Immature natural killer cell (primary cell): ENCODE results near the gene N4BP2. TPM values are rescaled to one million over a fixed set of nuclear protein-coding genes. Genes with fewer than 3 reads are reported as not detected.

ENCODE experiments used
- DNase-seq, 3 donors: peaks; one replicate each; pipeline ENCODE4 v3.0.0; 2022; ENCODE audit warnings: mixed read lengths in 1 of 3
- H3K27ac Mint-ChIP-seq, 6 donors: one replicate each; pipeline ENCODE4 v1.8.0; 2020; ENCODE audit warnings: mixed read lengths in 6 of 6, mild to moderate bottlenecking in 5 of 6, inconsistent platforms in 4 of 6, moderate library complexity in 3 of 6
- H3K27me3 Mint-ChIP-seq, 3 donors: one replicate each; pipeline ENCODE4 v1.8.0; 2020 to 2021; ENCODE audit warnings: low read depth in 3 of 3, mild to moderate bottlenecking in 3 of 3, mixed read lengths in 3 of 3, moderate library complexity in 3 of 3, inconsistent platforms in 1 of 3
- H3K36me3 Mint-ChIP-seq, 3 donors: one replicate each; pipeline ENCODE4 v1.8.0; 2020; ENCODE audit warnings: mixed read lengths in 3 of 3, inconsistent platforms in 2 of 3, mild to moderate bottlenecking in 2 of 3
- H3K4me1 Mint-ChIP-seq, 2 donors: one replicate each; pipeline ENCODE4 v1.8.0; 2020; ENCODE audit warnings: inconsistent platforms in 2 of 2, mild to moderate bottlenecking in 2 of 2, mixed read lengths in 2 of 2, moderate library complexity in 1 of 2
- H3K4me3 Mint-ChIP-seq, 5 donors: one replicate each; pipeline ENCODE4 v1.8.0; 2020; ENCODE audit warnings: mild to moderate bottlenecking in 5 of 5, mixed read lengths in 5 of 5, inconsistent platforms in 3 of 5, moderate library complexity in 3 of 5
- H3K9me3 Mint-ChIP-seq, 6 donors: one replicate each; pipeline ENCODE4 v1.8.0; 2020; ENCODE audit warnings: mild to moderate bottlenecking in 6 of 6, mixed read lengths in 6 of 6, inconsistent platforms in 4 of 6, moderate library complexity in 3 of 6
- polyA plus RNA-seq, 3 donors: library from polyadenylated mRNA; unstranded; fragments of 300-500 nt; fragmentation: Illumina TruSeq; gene quantifications; one replicate each; pipeline ENCODE4 v1.2.3, GENCODE V29; 2021

Gene N4BP2
- polyA plus RNA-seq, 3 donors from 2014 or later, result 2.9 to 11.1 (median 8.2) TPM

DNA sequence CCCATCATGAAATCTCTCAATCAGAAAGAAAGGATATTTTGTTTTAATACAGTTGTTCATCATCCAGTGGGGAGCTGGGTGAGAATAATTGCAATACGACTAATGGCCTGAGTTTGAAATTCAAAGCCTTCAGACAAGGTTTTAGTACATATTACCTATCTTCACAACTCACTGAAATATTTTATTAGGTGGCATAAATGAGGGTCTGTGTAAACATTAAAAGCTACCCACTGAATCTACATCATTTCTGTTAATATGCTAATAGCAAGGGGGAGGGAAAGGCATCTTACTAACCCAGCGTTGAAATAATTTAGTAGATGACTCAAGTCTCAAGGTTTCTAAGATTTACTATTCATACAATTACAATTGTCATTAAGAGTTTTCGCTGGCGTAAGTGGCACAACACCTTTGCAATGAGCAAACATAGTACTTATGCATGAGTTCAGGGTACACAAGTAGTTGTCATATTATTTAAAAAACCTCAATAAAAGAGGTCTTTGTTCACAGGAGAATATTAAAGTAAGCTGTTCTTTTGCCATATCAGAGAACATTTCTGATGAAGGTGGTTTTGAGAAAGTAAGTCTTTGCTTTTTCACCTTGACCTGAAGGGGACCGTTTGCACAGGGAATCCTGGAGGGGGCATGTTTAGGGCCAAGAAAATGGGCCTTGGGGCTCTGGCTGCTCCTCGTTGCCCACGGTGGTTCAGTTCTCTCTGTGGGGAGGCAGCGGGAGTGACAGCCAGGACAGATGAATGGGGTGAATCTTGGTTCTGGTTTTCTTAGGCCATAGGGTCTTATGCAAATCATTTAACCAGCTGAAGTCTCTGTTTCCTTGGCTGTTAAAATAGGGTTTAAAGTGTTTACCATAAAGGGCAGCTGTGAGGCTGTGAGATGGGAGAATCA lies 135.7 kb downstream of the N4BP2 start:
- peaks cover 47% of the 10 kb centered on the region in 2 donors for H3K4me1 Mint-ChIP-seq
- H3K27ac Mint-ChIP-seq, result peak overlapping the region; percentile 64 to 99 (median 90)

DNA sequence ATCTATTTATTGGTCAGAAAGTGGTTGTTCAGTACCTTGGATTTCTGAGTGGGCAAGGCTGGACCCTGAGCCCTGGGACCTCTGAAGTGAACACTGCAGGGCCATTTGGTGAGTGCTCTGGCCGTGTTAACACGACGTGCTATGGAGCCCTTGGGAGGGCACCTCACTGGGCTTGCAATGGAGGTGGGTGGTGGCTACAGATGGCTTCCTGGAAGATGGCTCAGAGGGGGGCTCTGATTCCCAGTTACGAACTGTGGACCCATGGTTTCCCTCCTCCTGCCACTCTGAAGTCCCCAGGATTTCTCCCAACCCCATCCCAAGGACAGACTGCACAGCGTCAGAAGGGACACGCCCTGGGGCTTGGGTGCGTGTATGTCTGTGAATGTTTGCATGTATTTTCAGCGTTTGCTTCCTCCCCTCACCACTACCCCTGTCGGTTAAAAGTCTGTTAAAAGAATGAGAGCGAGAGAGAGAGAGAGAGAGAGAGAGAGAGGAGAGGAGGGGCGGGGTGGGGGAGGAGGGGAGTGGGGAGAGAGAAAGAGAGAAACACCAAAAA lies 136.4 kb downstream of the N4BP2 start:
- Mint-ChIP-seq H3K27me3 (peaks cover 5 to 45% (median 30%) of the 10 kb centered on the region in 3 donors), H3K36me3 (peaks cover 0 to 5% (median 3%) of the 10 kb centered on the region in 3 donors), H3K4me1 (peaks cover 49 to 51% of the 10 kb centered on the region in 2 donors), H3K27ac (peak overlapping the region; percentile 64 to 99 (median 90)), H3K4me3 (peak overlapping the region; percentile 15 to 95 (median 65)), H3K9me3 (no peaks in the 10 kb centered on the region)
- DNase-seq, result peak in 1 of 3 donors; percentile 65

More for the DNA sequence above, 135.7 kb downstream of the N4BP2 start:
- no peak for DNase-seq
- H3K27me3 Mint-ChIP-seq, result peaks cover 7 to 42% (median 22%) of the 10 kb centered on the region in 3 donors
- H3K9me3 Mint-ChIP-seq, result no peaks in the 10 kb centered on the region
- peak overlapping the region; percentile 15 to 95 (median 65) for H3K4me3 Mint-ChIP-seq
- H3K36me3 Mint-ChIP-seq, result no peaks in the 10 kb centered on the region

DNA sequence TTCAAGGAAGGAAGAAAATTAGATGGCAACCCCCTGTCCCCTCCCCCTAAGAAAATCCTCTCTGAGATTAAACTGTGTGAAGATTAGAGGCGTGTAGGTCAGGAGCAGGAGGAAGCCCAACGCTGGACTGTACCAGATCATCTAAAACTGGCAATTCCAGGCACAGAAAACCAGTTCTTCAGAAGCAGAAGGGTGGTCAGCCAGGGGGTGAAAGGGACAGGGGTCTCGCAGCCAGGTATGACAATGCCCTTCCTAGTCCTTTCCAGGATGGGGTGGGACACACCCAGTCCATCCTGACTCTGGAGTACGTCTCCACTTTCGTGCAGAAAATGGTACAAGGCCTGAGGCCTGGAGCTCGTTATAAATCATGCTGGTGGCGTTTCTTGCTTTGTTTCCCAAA lies 136.9 kb downstream of the N4BP2 start:
- Mint-ChIP-seq H3K36me3 (peaks cover 0 to 6% (median 3%) of the 10 kb centered on the region in 3 donors), H3K4me1 (peaks cover 54 to 56% of the 10 kb centered on the region in 2 donors), H3K4me3 (peak overlapping the region in 3 of 5 donors; percentile 57 to 95 (median 65)), H3K9me3 (no peaks in the 10 kb centered on the region), H3K27ac (peak overlapping the region; percentile 64 to 99 (median 88)), H3K27me3 (peaks cover 5 to 46% (median 34%) of the 10 kb centered on the region in 3 donors)
- DNase-seq, result no peak

DNA sequence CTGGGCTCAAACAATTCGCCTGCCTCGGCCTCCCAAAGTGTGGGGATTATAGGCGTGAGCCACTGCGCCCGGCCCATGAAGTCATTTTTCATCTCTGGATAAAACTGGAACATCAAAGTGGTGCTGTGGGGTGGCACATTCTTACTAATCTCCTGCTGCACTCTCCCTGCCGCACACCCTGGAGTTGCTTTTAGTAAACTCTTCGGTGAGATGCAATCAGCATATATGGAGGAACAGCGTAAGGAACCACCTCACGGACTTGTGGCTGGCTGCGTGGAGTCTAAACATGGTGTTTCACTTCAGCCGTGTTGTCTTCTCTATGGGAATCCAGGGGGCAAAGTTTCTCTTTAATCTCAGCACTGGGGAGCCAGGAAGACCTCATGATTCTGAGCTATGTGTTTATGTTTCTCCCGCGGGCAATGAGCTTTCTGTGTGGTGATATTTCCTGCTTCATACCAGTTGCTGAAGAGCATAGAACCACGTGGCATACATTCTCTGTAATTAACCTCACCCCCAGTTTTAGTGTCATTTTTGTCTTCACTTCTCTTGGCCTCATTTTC lies 138.0 kb downstream of the N4BP2 start:
- H3K27ac Mint-ChIP-seq, result peak overlapping the region; percentile 88 to 100 (median 98)
- H3K27me3 Mint-ChIP-seq, result peaks cover 5 to 46% (median 42%) of the 10 kb centered on the region in 3 donors
- peak; percentile 59 to 74 (median 60) for DNase-seq
- H3K4me3 Mint-ChIP-seq, result peak overlapping the region; percentile 79 to 97 (median 95)
- no peaks in the 10 kb centered on the region for H3K9me3 Mint-ChIP-seq
- H3K36me3 Mint-ChIP-seq, result peaks cover 0 to 6% (median 3%) of the 10 kb centered on the region in 3 donors
- H3K4me1 Mint-ChIP-seq, result peaks cover 65 to 67% of the 10 kb centered on the region in 2 donors

DNA sequence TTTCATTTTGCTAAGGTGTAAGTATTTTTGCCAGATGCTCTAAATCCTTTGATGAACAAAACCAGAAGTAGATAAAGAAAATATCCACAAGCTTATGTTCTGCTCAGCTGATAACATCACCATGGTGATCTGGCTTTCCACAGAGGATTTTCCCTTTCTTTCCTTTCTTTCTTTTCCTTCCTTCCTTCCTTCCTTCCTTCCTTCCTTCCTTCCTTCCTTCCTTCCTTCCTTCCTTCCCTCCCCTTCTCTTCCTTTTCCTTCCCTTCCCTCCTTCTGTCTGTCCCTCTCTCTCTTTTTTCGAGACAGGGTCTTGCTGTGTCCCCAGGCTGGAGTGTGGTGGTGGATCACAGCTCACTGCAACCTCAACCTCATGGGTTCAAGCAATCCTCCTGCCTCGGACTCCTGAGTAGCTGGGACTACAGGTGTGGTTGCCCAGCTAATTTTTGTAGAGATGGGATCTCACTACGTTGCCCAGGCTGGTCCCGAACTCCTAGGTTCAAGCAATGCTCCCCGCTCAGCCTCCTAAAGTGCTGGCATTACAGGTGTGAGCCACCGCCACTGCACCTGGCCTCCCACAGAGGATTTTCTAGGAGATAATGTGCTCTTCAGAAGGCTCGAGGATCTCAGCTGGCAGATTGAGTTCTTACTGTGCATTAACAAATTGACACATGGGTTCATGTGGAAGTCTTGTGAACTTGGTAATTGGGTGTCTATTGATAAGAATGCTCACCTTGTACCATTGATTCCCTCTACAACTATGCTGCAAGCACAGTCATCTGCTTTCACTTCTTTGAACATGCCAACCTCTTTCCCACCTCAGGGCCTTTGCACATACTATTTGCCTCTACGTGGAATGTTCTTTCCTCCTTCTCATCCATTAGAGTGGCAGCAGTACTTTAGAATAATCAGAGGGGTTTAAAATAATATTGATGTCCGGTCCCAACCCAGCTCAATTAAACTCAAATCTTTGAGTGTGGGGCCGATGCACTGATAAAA lies 138.8 kb downstream of the N4BP2 start:
- Mint-ChIP-seq H3K4me1 (peaks cover 73 to 75% of the 10 kb centered on the region in 2 donors), H3K27me3 (peaks cover 8 to 52% (median 47%) of the 10 kb centered on the region in 3 donors), H3K4me3 (peak overlapping the region; percentile 79 to 97 (median 95)), H3K9me3 (no peaks in the 10 kb centered on the region), H3K36me3 (peaks cover 0 to 6% (median 3%) of the 10 kb centered on the region in 3 donors), H3K27ac (peak overlapping the region; percentile 88 to 100 (median 98))
- DNase-seq, result no peak

DNA sequence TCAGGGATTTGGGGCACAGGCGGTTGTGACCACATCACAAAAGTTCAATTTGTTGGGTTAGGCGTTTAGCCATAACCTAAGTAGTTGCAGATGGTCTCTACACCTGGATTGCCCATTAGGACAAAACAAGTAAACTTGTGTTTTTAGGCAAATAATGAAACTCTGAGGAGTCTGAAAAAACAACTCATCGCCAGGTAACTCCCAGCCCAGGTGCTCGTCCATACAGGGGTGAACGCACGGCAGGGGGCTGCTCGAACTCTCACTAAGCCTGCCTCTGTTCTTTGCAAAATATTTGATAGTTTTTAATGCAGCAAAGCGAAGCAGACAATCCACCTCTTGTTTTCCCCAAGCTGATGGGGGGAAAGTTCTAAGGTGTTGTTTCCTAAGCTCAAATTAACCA lies 139.6 kb downstream of the N4BP2 start:
- H3K27me3 Mint-ChIP-seq, result peaks cover 8 to 49% (median 47%) of the 10 kb centered on the region in 3 donors
- H3K27ac Mint-ChIP-seq, result peak overlapping the region; percentile 96 to 100 (median 98)
- no peaks in the 10 kb centered on the region for H3K9me3 Mint-ChIP-seq
- H3K4me3 Mint-ChIP-seq, result peak overlapping the region; percentile 94 to 97 (median 95)
- H3K36me3 Mint-ChIP-seq, result peaks cover 0 to 6% (median 3%) of the 10 kb centered on the region in 3 donors
- peaks cover 81 to 83% of the 10 kb centered on the region in 2 donors for H3K4me1 Mint-ChIP-seq
- DNase-seq, result no peak

DNA sequence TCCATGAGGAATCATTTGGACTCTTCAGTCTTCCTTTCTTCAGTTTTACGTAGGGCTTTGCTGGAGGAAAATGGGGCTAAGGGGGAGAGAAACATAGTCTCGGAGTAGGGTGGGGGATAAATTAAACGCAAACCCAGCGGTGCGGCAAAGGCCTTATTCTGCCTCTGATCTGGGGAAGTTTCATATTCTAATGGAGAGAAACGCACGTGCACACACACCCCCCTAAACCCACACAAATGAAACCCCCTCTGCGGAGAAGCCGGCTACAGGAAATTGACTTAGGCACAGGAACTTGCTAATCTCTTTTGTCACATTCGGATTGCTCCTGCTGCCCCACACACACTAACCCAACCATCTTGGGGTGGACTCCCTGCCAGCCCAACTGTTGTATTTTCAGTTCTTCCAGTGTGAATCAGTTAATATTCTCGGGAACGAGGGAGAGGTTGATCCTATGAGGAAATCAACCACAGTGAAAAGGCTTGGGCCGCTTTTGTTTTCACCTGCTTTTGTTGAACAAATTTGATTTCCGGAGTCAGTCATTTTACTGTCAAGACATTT lies 140.2 kb downstream of the N4BP2 start, which contains the start of gene RHOH:
Gene RHOH, plus strand, starts transcription at position 308 of the 558 bp plus-strand sequence. CDS start 46,356 bp downstream, outside the sequence.
- H3K9me3 Mint-ChIP-seq, result no peaks in the 10 kb centered on the region
- H3K36me3 Mint-ChIP-seq, result peaks cover 0 to 6% (median 3%) of the 10 kb centered on the region in 3 donors
- H3K27me3 Mint-ChIP-seq, result peaks cover 8 to 47% (median 47%) of the 10 kb centered on the region in 3 donors
- DNase-seq, result peak; percentile 78 to 81 (median 81)
- peaks cover 86 to 88% of the 10 kb centered on the region in 2 donors for H3K4me1 Mint-ChIP-seq
- H3K4me3 Mint-ChIP-seq, result peak within 1 kb of the TSS; percentile 94 to 97 (median 95)
- peak within 1 kb of the TSS; percentile 96 to 100 (median 98) for H3K27ac Mint-ChIP-seq

DNA sequence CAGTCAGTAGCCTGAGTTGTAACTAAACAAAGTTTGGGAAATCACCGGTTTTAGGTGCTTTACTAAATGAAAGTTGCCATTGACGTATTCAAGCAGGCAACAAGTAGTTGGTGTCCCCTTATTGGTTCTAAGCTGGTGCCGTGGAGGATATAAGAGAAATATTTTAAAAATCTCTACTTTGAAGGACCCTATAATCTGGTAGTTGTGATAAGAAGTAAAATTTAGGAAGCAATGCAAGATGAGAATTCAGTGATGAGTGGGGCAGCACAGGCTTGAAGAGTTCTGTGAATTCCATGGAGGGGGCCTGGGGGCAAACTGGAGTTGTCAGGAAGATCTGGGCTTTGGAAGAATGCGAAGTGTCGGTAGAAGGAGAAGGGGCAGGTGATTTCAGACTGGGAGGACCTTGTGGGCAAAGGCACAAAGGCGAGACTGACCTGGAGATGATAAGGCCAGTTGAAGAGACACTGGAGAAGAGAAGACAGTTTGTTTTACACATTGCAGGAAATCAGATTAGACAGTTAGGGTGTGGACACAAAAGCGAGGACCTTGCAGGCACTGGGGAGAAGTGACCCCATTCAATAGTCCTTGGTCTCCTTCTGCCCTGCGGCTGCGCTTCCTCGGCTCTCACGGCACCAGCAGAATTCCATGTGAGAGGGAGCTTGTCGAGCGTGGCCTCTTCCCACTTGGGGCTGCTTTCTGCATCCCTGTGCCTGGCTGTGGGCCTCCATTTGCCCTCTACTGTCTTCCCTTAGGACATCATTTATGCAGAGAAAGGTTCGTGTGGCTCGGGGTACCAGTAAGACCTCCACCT lies 141.4 kb downstream of the N4BP2 start:
- Mint-ChIP-seq H3K27me3 (peaks cover 8 to 46% (median 43%) of the 10 kb centered on the region in 3 donors), H3K36me3 (peaks cover 0 to 6% (median 3%) of the 10 kb centered on the region in 3 donors)

DNA sequence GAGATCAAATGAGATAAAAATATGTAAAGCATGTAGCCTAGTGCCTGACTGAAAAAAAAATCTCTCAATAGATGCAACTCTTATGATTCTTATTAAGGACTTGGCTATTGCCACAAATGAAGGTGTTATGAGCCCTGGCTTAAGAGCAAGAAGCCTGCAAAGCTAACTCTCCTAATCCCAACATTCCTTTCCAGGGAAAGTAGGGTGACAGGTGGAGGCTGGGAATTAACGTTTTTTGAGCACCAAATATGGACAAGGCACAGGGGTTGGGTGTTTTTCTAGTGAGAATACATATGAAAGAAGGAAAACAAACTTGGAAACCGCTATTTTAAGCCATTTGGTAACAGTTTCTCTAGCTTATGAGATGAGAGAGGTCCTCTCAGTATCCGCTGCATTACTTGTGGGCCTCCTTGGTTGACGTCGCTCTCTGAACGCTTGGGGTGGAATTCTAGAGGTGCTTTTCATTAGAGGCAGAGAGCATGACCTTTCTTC lies 142.6 kb downstream of the N4BP2 start:
- H3K4me1 Mint-ChIP-seq, result peaks cover 90 to 93% of the 10 kb centered on the region in 2 donors
- peaks cover 8 to 40% (median 35%) of the 10 kb centered on the region in 3 donors for H3K27me3 Mint-ChIP-seq
- H3K9me3 Mint-ChIP-seq, result no peaks in the 10 kb centered on the region
- peak overlapping the region; percentile 96 to 100 (median 98) for H3K27ac Mint-ChIP-seq
- DNase-seq, result peak in 2 of 3 donors; percentile 25 to 26
- H3K36me3 Mint-ChIP-seq, result peaks cover 0 to 9% (median 3%) of the 10 kb centered on the region in 3 donors
- H3K4me3 Mint-ChIP-seq, result peak overlapping the region; percentile 94 to 97 (median 95)

More for the DNA sequence above, 141.4 kb downstream of the N4BP2 start:
- H3K27ac Mint-ChIP-seq, result peak overlapping the region; percentile 96 to 100 (median 98)
- peaks cover 89 to 91% of the 10 kb centered on the region in 2 donors for H3K4me1 Mint-ChIP-seq
- H3K9me3 Mint-ChIP-seq, result no peaks in the 10 kb centered on the region
- H3K4me3 Mint-ChIP-seq, result peak overlapping the region; percentile 94 to 97 (median 95)
- peak; percentile 62 to 67 (median 64) for DNase-seq

DNA sequence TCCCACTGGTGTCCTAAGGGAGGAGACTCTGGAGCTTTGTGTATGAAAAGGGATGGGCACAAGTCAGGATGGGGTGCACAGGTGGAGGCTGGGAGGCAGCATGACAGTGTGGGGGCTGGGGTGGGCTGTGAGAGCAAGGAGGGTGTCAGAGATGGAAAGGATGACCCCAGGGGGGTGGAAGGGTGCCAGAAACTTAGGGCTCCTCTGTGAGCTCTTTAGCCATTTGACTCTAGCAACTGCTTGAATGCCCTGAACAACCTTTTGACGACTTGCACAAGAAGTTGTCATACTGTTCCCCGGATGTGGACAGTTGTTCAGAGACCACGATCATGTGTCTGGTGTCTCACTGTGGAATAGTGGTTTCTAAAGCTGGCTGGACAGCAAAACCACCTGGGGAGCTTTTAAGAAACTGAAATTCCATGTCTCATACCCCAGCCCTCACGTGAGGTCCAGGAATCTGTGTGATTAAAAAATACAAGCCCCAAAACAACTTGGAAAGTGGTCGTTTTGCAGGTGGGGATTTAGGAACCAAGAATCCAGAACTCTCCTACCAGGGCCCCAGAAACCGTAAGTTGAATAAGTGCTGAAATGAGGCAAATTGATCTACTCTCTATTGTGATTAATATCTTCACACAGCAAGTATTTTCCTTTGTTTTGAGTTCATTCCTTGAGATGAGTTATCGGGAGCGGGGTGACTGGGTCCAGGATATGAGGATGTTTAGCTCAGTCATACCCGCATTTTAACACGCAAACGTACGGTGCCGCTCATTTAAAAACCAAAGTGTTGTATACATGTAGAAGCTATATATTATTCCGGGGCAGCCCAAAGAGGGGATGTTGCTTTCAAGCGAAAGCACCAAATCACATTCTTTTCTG lies 143.6 kb downstream of the N4BP2 start:
- H3K9me3 Mint-ChIP-seq, result no peaks in the 10 kb centered on the region
- H3K27me3 Mint-ChIP-seq, result peaks cover 13 to 38% (median 28%) of the 10 kb centered on the region in 3 donors
- H3K27ac Mint-ChIP-seq, result peak overlapping the region; percentile 96 to 100 (median 98)
- peak overlapping the region; percentile 94 to 97 (median 95) for H3K4me3 Mint-ChIP-seq
- peak; percentile 80 to 83 (median 82) for DNase-seq
- peaks cover 90 to 93% of the 10 kb centered on the region in 2 donors for H3K4me1 Mint-ChIP-seq
- H3K36me3 Mint-ChIP-seq, result peaks cover 0 to 9% (median 3%) of the 10 kb centered on the region in 3 donors
